ENCODE results near the gene LRRC47.
"Not testable (repeated sequence)": the region's sequence is repeated elsewhere in the genome, so short reads cannot be mapped to it uniquely, and the experiment has no call there.

Gene LRRC47

GRCh38 chr1:3816331-3817137 is 20.2 kb upstream of the LRRC47 start:
- no peak overlapping the region for H3K27ac ChIP-seq
- no peak for TF ChIP-seq CTCF (conservative IDR thresholded peaks at IDR 0.05)

GRCh38 chr1:3814771-3815561 is 18.7 kb upstream of the LRRC47 start:
- no peak for TF ChIP-seq CTCF (conservative IDR thresholded peaks at IDR 0.05)
- no peak overlapping the region for H3K27ac ChIP-seq

GRCh38 chr1:3814065-3814464 is 17.8 kb upstream of the LRRC47 start:
- H3K27ac ChIP-seq, result no peak overlapping the region
- TF ChIP-seq CTCF (conservative IDR thresholded peaks at IDR 0.05), result no peak

- no peak for TF ChIP-seq CTCF (conservative IDR thresholded peaks at IDR 0.05)
Measured at GRCh38 chr1:3811595-3811911, 15.3 kb upstream of the LRRC47 start.

GRCh38 chr1:3810149-3810761 is 14.0 kb upstream of the LRRC47 start:
- not testable (repeated sequence) for H3K27ac ChIP-seq

More at GRCh38 chr1:3811595-3811911, 15.3 kb upstream of the LRRC47 start:
- no peak overlapping the region for H3K27ac ChIP-seq

GRCh38 chr1:3809680-3810079 is 13.4 kb upstream of the LRRC47 start:
- no peak for TF ChIP-seq CTCF (conservative IDR thresholded peaks at IDR 0.05)
- no peak overlapping the region for H3K27ac ChIP-seq

GRCh38 chr1:3807769-3808168 is 11.5 kb upstream of the LRRC47 start:
- no peak for TF ChIP-seq CTCF (conservative IDR thresholded peaks at IDR 0.05)

More at GRCh38 chr1:3807769-3808168, 11.5 kb upstream of the LRRC47 start:
- H3K27ac ChIP-seq, result no peak overlapping the region
